HG03469 (cell line): ENCODE results near the gene RAD51B.
"Not testable (repeated sequence)": the region's sequence is repeated elsewhere in the genome, so short reads cannot be mapped to it uniquely, and the experiment has no call there.

Experiments
- ATAC-seq: cut with Tn5 transposase; IDR thresholded peaks from one replicate; pipeline ENCODE4 v1.9.1; 2021; ENCODE audit warnings: mild to moderate bottlenecking, moderate library complexity, moderate number of reproducible peaks; ENCODE audit not compliant: unreplicated experiment

RAD51B gene

DNA sequence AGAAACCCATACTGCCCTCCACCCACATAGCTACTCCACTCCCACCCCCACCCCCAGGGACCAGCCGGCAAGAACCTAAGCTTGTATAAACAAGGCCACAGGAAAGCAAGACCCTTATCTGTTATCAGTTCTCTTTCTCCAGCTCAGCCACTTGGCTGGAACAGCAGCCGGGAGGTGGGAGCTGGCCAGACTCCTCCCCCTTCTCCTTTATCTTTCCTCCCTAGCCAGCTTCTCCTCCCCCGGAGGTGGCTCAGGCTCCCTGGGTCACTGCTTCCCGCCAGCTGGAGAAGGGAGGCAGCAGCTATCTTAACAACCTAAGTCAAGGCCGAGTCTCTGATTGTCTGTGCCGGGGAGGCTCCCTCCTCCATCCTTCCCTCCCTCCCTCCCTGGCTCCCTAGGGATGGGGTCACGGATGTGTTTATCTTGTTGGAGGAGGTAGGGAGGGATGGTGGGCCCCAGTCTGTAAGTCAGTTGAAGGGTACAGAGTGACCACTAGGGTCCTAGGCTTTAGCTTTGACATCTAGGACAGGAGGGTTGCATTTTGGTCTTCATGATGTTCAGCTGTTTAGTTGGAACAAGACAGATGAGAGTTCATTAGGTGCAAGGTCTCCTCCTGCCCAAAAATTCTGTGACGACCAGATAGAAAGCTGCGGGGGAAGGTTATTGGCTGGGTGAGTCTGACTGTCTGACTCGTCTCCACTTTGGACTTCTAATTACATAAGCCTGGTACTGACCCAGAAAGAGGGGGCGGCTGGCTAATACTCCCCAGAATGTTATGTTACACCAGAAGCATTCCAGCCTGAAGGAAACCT is 943.6 kb downstream of the RAD51B start:
- no peak for ATAC-seq

DNA sequence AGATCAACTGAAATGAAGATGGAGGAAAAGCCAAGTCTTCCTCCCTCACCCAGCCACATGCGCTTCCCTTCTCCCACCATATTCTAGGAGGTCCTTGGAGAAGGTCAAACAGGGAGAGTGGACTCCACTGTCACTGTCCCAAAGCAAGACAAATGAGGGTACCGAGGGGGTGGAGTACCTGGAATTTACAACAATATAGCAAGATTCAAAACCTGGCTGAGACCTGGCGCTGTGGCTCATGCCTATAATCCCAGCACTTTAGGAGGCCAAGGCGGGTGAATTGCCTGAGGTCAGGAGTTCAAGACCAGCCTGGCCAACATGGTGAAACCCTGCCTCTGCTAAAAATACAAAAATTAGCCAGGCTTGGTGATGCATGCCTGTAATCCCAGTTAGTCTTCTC is 944.3 kb downstream of the RAD51B start:
- ATAC-seq, result not testable (repeated sequence)

DNA sequence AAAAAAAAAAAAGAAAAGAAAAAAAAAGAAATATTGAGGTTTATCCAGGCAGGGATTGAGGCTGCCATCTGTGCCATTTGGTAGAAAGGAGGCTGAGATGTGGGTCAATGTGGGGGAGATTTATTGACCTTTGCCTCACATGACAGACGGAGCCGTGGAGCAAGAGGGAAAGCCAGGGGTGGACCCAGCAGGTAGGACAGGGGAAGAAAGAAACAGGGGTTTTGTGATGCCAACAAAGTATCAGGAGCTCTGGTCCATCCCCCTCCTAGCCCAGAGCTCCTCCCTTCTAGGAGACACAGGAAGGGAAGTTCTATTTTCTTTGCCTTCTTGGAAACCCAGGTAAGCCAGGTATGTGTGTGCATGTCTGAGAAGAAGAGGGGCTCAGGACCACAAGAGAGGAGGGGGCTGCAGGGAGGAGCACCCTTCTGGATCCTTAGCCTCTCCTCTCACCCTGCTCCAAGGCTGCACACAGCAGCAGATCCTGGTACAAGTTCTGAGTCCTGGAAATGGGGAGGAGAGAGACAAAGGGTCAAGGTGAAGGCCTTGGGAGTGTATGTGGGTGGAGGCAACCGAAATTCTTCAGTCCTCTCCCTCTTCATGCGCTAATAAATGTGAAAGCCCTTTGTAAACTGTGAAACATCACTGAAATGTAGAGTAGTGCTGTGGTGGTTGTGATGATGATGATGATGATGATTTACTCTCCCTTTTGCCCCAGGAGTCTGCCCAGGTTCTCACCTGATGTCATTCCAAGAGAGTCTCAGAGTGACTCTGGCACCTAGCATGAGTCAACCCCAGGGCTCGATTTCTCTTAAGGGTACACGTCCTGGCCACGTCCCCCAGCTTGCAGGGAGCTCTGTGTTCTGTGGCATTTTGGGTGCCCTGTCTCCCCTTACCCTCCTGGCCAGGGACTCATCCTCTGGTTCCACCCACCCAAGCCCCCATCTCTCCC is 947.0 kb downstream of the RAD51B start:
- ATAC-seq, result no peak

DNA sequence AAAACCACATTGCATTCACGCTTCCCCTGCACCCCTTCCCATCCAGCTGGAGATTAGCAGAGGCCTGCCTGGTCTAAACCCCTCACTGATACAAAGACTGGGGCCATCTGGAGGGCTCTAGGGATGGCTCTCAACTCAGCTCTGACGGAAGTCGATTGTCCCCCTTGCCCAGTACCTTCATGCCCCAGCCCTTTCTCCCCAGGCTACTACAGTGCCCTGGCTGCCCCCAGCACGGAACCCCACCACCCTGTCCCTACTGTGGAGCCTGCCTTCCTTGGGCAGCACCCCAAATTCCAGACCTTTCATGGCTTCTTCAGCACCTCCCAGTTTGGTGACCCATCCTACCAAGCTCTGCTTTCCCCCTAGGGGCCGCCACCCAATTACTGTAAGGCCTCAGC is 947.7 kb downstream of the RAD51B start:
- no peak for ATAC-seq

DNA sequence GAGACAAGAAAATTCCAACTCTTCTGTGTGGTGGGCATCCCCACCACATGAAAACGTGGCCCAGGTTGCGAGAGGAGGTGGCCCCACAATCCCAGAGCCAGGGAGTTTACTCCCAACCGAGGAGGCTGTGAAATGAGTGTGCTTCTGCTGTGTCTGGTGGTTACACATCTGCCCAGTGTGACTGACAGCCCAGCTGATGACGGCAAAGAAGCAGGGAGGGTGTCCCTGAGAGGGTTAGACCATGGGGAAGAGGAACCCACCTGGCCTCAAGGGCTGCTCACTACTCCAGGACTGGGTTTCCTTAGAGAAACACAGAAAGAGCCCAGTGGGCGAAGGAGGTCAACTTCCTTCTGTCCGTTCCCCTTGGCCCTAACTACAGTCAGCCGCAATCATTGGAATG is 948.7 kb downstream of the RAD51B start:
- ATAC-seq, result no peak

DNA sequence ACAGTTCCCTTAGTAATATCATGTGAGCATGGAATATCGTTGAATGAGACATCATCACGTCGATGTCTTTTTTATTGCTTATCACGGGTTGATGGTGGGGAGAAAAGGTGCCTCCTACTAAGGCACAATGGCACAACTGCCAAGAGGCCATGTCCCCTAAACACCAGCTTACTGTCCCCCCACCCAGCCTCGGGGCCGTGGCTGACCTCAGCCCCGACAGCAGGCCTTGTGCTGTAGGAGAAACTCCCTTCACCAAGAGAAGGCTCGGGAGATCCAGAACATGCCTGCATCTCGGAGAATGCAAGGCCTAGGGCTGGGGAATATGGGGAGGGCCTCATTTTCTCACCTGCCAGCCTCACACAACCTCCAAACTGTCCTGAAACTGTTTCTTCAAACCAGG is 950.5 kb downstream of the RAD51B start:
- ATAC-seq, result no peak

DNA sequence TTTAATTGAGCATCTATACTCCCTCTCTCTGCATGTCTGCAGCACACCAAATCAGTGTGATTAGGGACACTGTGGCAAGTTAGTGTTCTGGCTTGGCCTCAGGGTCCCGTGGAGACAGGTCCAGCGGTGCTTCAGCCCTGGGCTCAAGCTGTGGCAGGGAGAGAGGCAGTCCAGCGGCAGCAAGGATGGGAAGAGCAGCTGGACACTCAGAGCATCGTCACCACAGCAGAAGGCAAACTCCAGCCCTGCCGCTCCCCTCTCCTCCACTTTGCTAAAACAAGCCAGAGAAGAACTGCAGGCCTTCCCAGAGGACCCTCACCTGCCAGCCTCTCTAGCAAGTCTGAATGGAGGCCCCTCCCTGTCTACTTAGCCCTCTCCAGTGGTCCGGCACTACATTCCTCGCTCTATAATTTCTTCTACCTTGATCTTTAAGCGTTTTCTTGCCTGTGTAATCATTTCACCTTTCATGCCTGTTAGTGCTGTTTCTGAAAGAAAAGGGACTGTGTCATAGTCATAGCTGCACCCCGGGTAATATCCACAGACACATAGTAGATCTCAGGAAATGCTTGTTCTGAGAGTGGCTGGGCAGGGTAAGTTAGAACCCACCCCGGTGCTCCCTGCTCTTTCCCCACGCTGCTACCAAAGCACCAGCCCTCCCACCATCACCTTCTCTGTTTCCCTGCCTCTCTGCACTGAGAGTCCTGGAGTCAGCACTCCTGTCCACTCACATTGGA is 951.1 kb downstream of the RAD51B start:
- no peak for ATAC-seq

DNA sequence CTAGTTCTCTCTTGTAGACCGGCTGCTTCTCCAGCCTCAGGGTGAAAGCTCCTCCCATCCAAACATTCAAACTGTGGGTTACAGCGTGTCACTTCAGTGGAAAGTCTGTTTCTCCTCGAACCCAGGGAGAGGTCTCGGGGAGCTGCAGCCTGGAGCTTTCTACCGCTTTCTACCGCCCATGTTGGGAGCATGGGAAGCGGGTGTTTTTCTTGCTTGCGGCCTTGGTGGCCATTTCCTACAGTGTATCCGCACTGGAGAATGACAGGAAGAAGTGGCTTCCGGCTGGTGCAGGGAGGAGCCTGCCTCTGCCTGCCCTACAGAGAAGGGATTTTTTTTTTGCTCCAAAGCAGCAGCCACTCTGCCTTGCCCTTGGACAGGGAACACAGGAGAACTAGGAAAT is 952.1 kb downstream of the RAD51B start:
- ATAC-seq, result no peak

DNA sequence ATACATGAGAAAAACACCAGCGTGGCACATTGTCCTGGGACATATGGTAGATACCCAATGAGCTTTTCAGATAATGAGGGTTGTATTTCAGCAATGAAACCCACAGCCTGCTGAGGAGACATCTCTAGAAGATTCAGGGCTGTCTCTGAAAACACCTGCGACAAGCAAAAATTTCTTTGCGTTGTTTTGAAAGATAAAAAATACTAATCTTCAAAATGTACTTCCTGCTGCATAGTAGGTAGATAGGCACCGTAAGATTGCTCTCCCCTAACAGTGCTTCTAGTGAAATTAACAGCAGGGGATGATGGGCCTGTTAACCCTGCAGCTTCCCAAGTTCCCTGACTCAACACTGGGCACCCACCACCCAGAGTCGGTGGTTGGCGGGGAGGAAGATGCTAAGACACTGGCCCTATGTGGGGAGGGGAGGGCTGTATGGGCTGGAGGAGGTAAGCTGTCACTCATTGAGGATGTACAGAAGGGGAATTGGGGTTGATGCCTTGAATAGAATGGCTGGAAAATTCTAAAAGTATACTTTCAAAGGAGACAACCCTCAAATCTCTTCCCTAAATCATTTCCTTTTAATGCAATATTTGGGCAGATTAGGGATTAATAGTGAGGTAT is 953.3 kb downstream of the RAD51B start:
- no peak for ATAC-seq

DNA sequence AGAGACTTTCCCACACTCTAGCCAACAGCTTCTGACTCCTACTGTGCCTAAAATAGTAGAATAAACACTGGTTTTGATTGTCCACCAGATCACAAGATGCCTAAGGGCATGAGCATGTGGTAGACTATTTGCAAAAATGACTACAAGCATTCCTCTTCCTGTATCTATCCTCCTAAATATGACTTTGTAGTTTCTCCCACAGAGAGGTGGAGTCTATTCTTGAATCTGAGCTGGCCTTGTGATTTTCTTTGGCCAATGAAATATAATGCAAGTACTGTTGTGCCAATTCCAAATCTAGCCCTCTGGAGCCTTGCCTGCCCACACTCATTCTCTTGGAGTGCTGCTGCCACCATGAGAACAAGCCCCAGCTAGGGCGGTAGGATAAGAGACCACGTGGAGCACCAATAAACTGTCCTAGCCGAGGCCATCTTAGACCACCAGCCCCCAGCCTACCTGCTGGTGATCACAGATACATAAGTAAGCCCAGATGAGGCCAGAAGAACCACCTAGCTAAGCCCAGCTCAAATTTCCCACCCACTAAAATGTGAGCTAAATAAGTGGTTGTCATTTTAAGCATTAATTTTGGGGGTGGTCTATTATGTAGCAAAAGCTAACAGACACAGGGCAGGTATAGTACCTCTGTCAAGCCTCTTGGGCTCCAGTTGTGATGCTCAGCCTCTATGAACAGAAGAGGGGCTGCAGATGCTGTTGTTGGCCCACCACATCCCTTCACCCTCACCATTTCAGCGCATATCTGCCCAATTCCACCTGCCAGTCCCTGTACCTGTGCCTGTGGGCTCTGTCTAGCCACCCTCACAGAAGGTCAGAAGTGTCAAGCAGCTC is 955.4 kb downstream of the RAD51B start:
- no peak for ATAC-seq

DNA sequence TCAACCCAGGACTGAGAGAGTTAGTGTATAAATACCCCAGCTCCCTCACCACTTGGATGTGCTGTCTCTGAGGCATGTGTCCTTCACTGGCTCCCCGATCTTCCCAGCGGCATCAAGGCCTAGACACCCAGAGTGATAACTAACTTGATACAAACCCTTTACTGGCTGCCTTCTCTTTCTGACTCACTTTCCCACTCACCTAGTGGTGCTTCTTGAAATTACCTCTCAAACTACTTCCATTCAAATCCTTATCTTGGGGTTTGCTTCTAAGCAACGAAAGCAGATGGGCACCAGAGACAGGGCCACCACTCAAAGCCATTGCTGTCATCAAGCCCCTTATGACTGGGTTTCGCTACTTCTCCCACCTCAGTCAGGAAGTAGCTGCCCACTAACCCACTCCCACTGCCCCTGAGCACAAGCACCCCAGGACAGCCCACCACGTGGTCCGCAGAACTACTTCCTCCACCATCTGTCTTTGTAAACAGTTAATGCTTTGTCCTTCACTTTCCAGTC is 956.1 kb downstream of the RAD51B start:
- no peak for ATAC-seq

DNA sequence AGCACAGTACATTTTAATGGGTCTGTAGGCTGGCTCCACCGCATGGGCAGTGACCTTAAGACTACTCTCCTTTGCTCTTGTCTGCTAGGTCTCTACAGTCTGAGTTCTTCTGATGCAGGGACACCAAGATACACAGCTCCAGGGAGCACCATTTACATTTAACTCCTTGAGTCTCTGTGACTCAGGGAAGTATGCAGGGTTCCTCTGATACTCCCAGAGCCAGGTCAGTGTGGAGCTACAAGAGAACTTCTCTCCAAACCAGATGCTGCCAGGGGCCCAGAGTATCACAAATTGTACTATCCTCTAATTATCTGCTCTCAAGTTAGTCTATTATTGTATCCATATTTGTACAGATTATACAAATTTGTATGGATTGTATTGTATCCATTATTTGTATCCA is 958.1 kb downstream of the RAD51B start:
- no peak for ATAC-seq
